GM10266 (cell line): ENCODE results near the gene PILRA.
"Not testable (repeated sequence)": the region's sequence is repeated elsewhere in the genome, so short reads cannot be mapped to it uniquely, and the experiment has no call there.

Experiments used
- DNase-seq: peaks from one replicate; pipeline ENCODE4 v3.0.0; 2012; ENCODE audit errors: extremely low spot score
- TF ChIP-seq, protein P1 (sequence below): IDR thresholded peaks from 2 replicates; pipeline ENCODE4 v1.5.1; 2012; ENCODE audit warnings: mild to moderate bottlenecking, low read depth; ENCODE audit not compliant: control insufficient read depth, insufficient read depth; ENCODE audit errors: missing control alignments

The PILRA gene

DNA sequence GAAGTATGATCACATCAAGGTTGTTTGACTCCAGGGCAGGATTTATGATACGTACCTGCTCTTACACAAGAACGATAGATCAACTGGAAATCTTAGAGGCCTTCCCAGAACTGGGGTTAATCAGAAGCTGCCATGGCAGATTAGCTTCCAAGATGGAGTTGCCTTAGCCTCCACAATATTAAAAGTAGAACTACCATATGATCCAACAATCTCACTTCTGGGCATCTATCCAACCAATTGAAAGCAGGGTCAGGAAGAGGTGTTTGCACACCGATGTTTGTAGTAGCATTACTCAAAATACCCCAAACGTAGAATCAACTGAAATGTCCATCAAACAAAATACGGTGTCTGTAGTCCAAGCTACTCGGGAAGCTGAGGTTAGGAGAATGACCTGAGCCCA is 8.8 kb upstream of the PILRA start:
- DNase-seq: no peak
- TF ChIP-seq, protein P1, sequence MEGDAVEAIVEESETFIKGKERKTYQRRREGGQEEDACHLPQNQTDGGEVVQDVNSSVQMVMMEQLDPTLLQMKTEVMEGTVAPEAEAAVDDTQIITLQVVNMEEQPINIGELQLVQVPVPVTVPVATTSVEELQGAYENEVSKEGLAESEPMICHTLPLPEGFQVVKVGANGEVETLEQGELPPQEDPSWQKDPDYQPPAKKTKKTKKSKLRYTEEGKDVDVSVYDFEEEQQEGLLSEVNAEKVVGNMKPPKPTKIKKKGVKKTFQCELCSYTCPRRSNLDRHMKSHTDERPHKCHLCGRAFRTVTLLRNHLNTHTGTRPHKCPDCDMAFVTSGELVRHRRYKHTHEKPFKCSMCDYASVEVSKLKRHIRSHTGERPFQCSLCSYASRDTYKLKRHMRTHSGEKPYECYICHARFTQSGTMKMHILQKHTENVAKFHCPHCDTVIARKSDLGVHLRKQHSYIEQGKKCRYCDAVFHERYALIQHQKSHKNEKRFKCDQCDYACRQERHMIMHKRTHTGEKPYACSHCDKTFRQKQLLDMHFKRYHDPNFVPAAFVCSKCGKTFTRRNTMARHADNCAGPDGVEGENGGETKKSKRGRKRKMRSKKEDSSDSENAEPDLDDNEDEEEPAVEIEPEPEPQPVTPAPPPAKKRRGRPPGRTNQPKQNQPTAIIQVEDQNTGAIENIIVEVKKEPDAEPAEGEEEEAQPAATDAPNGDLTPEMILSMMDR: no peak

- DNase-seq: not testable (repeated sequence)
Measured at GRCh38 chr7:100365998-100366367, 7.3 kb upstream of the PILRA start.

GRCh38 chr7:100366411-100367250 is 6.7 kb upstream of the PILRA start:
- peak; percentile 58 for DNase-seq
- TF ChIP-seq, protein P1: peak; percentile 9

GRCh38 chr7:100367251-100367620 is 6.1 kb upstream of the PILRA start:
- TF ChIP-seq, protein P1: no peak
- no peak for DNase-seq

DNA sequence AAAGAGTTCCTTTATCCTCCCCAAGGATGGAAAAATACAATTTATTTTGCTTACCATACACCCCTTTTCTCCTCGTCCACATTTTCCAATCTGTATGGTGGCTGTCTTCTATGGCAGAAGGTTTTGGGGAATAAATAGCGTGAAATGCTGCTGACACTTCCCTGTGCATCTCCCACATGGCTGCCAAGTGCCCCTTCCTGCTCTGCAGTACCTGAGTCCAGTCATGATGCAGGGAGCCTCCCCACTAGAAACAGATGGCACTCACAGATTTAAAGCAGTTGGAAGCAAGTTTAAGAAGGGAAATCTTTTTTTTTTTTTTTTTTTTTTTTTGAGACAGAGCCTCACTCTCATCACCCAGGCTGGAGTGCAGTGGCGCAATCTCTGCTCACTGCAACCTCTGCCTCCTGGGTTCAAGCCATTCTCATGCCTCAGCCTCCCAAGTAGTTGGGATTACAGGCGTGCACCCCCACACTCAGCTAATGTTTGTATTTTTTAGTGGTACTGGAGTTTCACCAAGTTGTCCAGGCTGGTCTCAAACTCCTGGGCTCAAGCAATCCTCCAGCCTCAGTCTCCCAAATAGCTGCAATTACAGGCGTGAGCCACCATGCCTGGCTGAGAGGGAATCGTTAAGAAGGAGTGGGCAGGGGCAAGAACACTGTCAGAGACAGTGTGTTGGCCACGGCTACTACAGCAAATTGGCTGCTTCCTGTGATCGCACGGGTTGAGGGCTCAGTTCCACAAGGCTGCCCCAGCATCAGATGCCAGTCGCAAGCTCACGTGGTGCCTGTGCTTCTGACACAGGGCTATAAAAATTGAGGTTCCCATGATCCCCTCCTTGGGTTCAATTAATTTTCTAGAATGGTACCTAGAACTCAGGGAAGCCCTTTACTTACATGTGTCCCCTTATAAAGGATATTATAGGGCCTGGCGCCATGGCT is 5.3 kb upstream of the PILRA start:
- DNase-seq: no peak
- TF ChIP-seq, protein P1: no peak

DNA sequence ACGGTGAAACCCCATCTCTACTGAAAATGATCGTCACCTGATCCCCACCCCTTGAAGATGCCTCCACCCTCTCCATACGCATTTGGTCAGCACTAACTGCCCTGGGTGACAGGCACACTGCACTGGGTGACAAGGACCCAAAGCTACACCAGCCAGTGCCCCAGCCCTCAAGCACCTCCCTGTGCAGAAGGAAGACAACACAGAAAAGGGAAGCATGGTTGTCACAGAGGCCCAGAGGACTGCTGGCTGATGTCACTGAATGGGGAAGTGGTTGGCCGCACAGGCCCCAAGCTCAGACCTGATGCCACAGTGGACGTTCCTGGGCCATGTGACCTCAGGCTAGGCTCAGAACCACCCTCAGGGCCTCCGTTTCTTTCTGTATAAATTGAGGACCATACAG is 4.2 kb upstream of the PILRA start:
- TF ChIP-seq, protein P1: no peak
- peak; percentile 81 for DNase-seq

- no peak for DNase-seq
- TF ChIP-seq, protein P1: no peak
Measured at GRCh38 chr7:100370303-100370702, 3.0 kb upstream of the PILRA start.
